Gastroesophageal sphincter (tissue), 4 donors: ENCODE results near the gene TRIM37. TPM values are rescaled to one million over a fixed set of nuclear protein-coding genes. Genes with fewer than 3 reads are reported as not detected.

ENCODE experiments used
- ATAC-seq: fragments of 150-250 bp; one replicate; pipeline ENCODE4 v1.9.1; 2016; ENCODE audit warnings: mild to moderate bottlenecking, moderate library complexity
- H3K27ac ChIP-seq, 4 donors: fragments of 200-600 bp; sonication (generic) in 3 of 4; 1 replicate in 3 of 4; 2 replicates in 1 of 4; pipeline ENCODE4 v1.5.1; 2016 to 2019
- H3K27me3 ChIP-seq: fragments of 200-600 bp; sonication (generic); one replicate; pipeline ENCODE4 v1.5.1; 2019
- H3K36me3 ChIP-seq, 2 donors: fragments of 200-600 bp; sonication (generic); one replicate each; pipeline ENCODE4 v1.5.1; 2019; ENCODE audit warnings: control low read depth in 1 of 2
- H3K4me1 ChIP-seq, 3 donors: fragments of 200-600 bp; sonication (generic); 1 replicate in 2 of 3; 2 replicates in 1 of 3; pipeline ENCODE4 v1.5.1; 2016 to 2019; ENCODE audit warnings: control low read depth in 2 of 3
- H3K4me3 ChIP-seq, 2 donors: fragments of 200-600 bp; sonication (generic); one replicate each; pipeline ENCODE4 v1.5.1; 2019; ENCODE audit warnings: mild to moderate bottlenecking in 1 of 2, moderate library complexity in 1 of 2
- H3K9me3 ChIP-seq, 3 donors: fragments of 200-600 bp; sonication (generic); one replicate each; pipeline ENCODE4 v1.5.1; 2017 to 2019; ENCODE audit warnings: control low read depth in 2 of 3
- CTCF ChIP-seq, 4 experiments: fragments of 200-600 bp in 2 of 4; fragments of 450-650 bp in 2 of 4; sonication (generic) in 1 of 4; IDR thresholded peaks; one replicate each; pipeline ENCODE4 v1.5.1; 2017 to 2019; ENCODE audit warnings: antibody characterized with exemption in 4 of 4, mild to moderate bottlenecking in 2 of 4, moderate library complexity in 2 of 4
- EP300 ChIP-seq: sonication (generic); formaldehyde crosslinking; IDR thresholded peaks from one replicate; pipeline ENCODE4 v1.6.1; 2017; ENCODE audit warnings: antibody characterized with exemption, mild to moderate bottlenecking
- POLR2A ChIP-seq, 2 donors: fragments of 450-650 bp; IDR thresholded peaks; one replicate each; pipeline ENCODE4 v1.6.1; 2017; ENCODE audit warnings: antibody characterized with exemption in 2 of 2, mild to moderate bottlenecking in 2 of 2, moderate library complexity in 1 of 2
- POLR2AphosphoS5 ChIP-seq: sonication (generic); formaldehyde crosslinking; IDR thresholded peaks from one replicate; pipeline ENCODE4 v1.6.1; 2017; ENCODE audit warnings: antibody characterized with exemption
- WGBS, 2 donors: methylation state at CpG; one replicate each; pipeline ENCODE4 v1.1.5; 2018; ENCODE audit warnings: low coverage in 1 of 2; 5-methylcytosine and 5-hydroxymethylcytosine counted together
- total RNA-seq, 4 donors: library from RNA; depleted of rRNA; stranded (reverse); fragments of >200 nt; gene quantifications; one replicate each; pipeline ENCODE4 v1.1.0, GENCODE V29; 2016

The TRIM37 gene
- total RNA-seq, 4 donors from 2014 or later, result 27.6 to 30.7 (median 28.6) TPM

- no peaks in the 10 kb centered on the region for H3K4me1 ChIP-seq
- TF ChIP-seq EP300, result no peak
- TF ChIP-seq CTCF (IDR thresholded peaks at IDR 0.05), result no peak
- no peak for TF ChIP-seq POLR2AphosphoS5
- TF ChIP-seq POLR2A (IDR thresholded peaks at IDR 0.05), result no peak
- no peak for ATAC-seq
- H3K9me3 ChIP-seq, result no peaks in the 10 kb centered on the region
- no peaks in the 10 kb centered on the region for H3K27me3 ChIP-seq
- H3K4me3 ChIP-seq, result no peak overlapping the region
- H3K27ac ChIP-seq, result no peak overlapping the region
- WGBS, 2 donors, result 69 to 76% methylated on average over 7 of the region's 7 CpGs
- no peaks in the 10 kb centered on the region for H3K36me3 ChIP-seq
These were observed 135.8 kb downstream of the TRIM37 start for GRCh38 chr17:58970609-58971450.

GRCh38 chr17:58969612-58970011, 137.1 kb downstream of the TRIM37 start:
- no peak for TF ChIP-seq EP300
- TF ChIP-seq CTCF (IDR thresholded peaks at IDR 0.05), result no peak
- TF ChIP-seq POLR2AphosphoS5, result no peak
- TF ChIP-seq POLR2A (IDR thresholded peaks at IDR 0.05), result no peak
- WGBS, 2 donors, result 89 to 100% methylated on average over 4 of the region's 4 CpGs
- Histone ChIP-seq H3K4me1 (no peaks in the 10 kb centered on the region), H3K36me3 (no peaks in the 10 kb centered on the region), H3K4me3 (no peak overlapping the region), H3K9me3 (no peaks in the 10 kb centered on the region), H3K27ac (no peak overlapping the region), H3K27me3 (no peaks in the 10 kb centered on the region)
- ATAC-seq, result no peak

GRCh38 chr17:58969156-58969555, 137.5 kb downstream of the TRIM37 start:
- WGBS, 2 donors, result 17 to 33% methylated on average over 1 of the region's 1 CpG
- Histone ChIP-seq H3K27ac (no peak overlapping the region), H3K9me3 (no peaks in the 10 kb centered on the region), H3K4me1 (no peaks in the 10 kb centered on the region), H3K27me3 (no peaks in the 10 kb centered on the region), H3K36me3 (no peaks in the 10 kb centered on the region), H3K4me3 (no peak overlapping the region)
- no peak for TF ChIP-seq CTCF (IDR thresholded peaks at IDR 0.05)
- TF ChIP-seq EP300, result no peak
- TF ChIP-seq POLR2A (IDR thresholded peaks at IDR 0.05), result no peak
- no peak for TF ChIP-seq POLR2AphosphoS5
- ATAC-seq, result no peak

GRCh38 chr17:58968426-58969061, 138.1 kb downstream of the TRIM37 start:
- H3K4me1 ChIP-seq, result no peaks in the 10 kb centered on the region
- no peak for TF ChIP-seq POLR2AphosphoS5
- no peak for TF ChIP-seq EP300
- no peak for TF ChIP-seq POLR2A (IDR thresholded peaks at IDR 0.05)
- TF ChIP-seq CTCF (IDR thresholded peaks at IDR 0.05), result no peak
- WGBS, 2 donors, result 38 to 67% methylated on average over 4 of the region's 4 CpGs
- no peak overlapping the region for H3K4me3 ChIP-seq
- H3K9me3 ChIP-seq, result no peaks in the 10 kb centered on the region
- no peak for ATAC-seq
- H3K27ac ChIP-seq, result no peak overlapping the region
- H3K36me3 ChIP-seq, result no peaks in the 10 kb centered on the region
- no peaks in the 10 kb centered on the region for H3K27me3 ChIP-seq

- Histone ChIP-seq H3K4me3 (no peak overlapping the region), H3K9me3 (no peaks in the 10 kb centered on the region), H3K4me1 (no peaks in the 10 kb centered on the region), H3K27ac (no peak overlapping the region), H3K27me3 (no peaks in the 10 kb centered on the region), H3K36me3 (no peaks in the 10 kb centered on the region)
- WGBS, 2 donors, result 98 to 100% methylated on average over 1 to 3 of the region's 3 CpGs
- TF ChIP-seq EP300 (no peak), POLR2AphosphoS5 (no peak), POLR2A (IDR thresholded peaks at IDR 0.05) (no peak), CTCF (IDR thresholded peaks at IDR 0.05) (no peak)
- no peak for ATAC-seq
These were observed 140.5 kb downstream of the TRIM37 start for GRCh38 chr17:58966208-58966607.
